Measurements from ENCODE around the gene RAB40B. TPM values are rescaled to one million over a fixed set of nuclear protein-coding genes. Genes with fewer than 3 reads are reported as not detected.

RAB40B gene
- total RNA-seq, 2 experiments from 2014 or later, result 1.6 to 2.0 TPM

- intact Hi-C loops (cut with DNase I, micrococcal nuclease), result no loop called here
- peaks cover 33% of the 10 kb centered on the region for H3K36me3 Mint-ChIP-seq (ENCODE audit: low read depth)
- ATAC-seq (ENCODE audit: poor library complexity) (no peak), DNase-seq (no peak)
- H3K27me3 ChIP-seq (ENCODE audit: control insufficient read depth in 1 of 2, insufficient read depth in 2 of 2, low read length in 2 of 2), result no peaks in the 10 kb centered on the region
- no peak overlapping the region for H3K4me3 Mint-ChIP-seq
- H3K9me3 ChIP-seq (ENCODE audit: control insufficient read depth in 1 of 2, insufficient read depth in 1 of 2, low read length in 2 of 2), result peaks cover 0 to 24% of the 10 kb centered on the region in 2 experiments
- ChIA-PET POLR2A (no interaction called here), CTCF (no interaction called here)
- peaks cover 2% of the 10 kb centered on the region for H3K36me3 ChIP-seq (ENCODE audit: insufficient read depth, low read length)
- no peak overlapping the region for H3K27ac ChIP-seq (ENCODE audit: low read depth in 1 of 2, low read length in 2 of 2)
- no peaks in the 10 kb centered on the region for H3K4me1 Mint-ChIP-seq (ENCODE audit: low read depth)
- H3K9me3 Mint-ChIP-seq, result peaks cover 2% of the 10 kb centered on the region
- no peak for TF ChIP-seq CTCF (IDR thresholded peaks at IDR 0.05)
- no peak overlapping the region for H3K27ac Mint-ChIP-seq
- no peaks in the 10 kb centered on the region for H3K4me1 ChIP-seq (ENCODE audit: insufficient read depth, low read length)
- H3K4me3 ChIP-seq (ENCODE audit: low read length), result no peak overlapping the region
- no peaks in the 10 kb centered on the region for H3K27me3 Mint-ChIP-seq
These were observed 45.1 kb upstream of the RAB40B start for GRCh38 chr17:82743344-82744219.

- DNase-seq (no peak), ATAC-seq (ENCODE audit: poor library complexity) (no peak)
- H3K27ac Mint-ChIP-seq, result no peak overlapping the region
- H3K27me3 ChIP-seq (ENCODE audit: control insufficient read depth in 1 of 2, insufficient read depth in 2 of 2, low read length in 2 of 2), result no peaks in the 10 kb centered on the region
- peaks cover 33% of the 10 kb centered on the region for H3K36me3 Mint-ChIP-seq (ENCODE audit: low read depth)
- ChIA-PET CTCF (no interaction called here), POLR2A (no interaction called here)
- no peak for TF ChIP-seq CTCF (IDR thresholded peaks at IDR 0.05)
- no peak overlapping the region for H3K27ac ChIP-seq (ENCODE audit: low read depth in 1 of 2, low read length in 2 of 2)
- H3K4me3 ChIP-seq (ENCODE audit: low read length), result no peak overlapping the region
- H3K36me3 ChIP-seq (ENCODE audit: insufficient read depth, low read length), result peaks cover 2% of the 10 kb centered on the region
- H3K4me1 Mint-ChIP-seq (ENCODE audit: low read depth), result no peaks in the 10 kb centered on the region
- peaks cover 0 to 17% of the 10 kb centered on the region in 2 experiments for H3K9me3 ChIP-seq (ENCODE audit: control insufficient read depth in 1 of 2, insufficient read depth in 1 of 2, low read length in 2 of 2)
- no peaks in the 10 kb centered on the region for H3K4me1 ChIP-seq (ENCODE audit: insufficient read depth, low read length)
- H3K4me3 Mint-ChIP-seq, result no peak overlapping the region
- intact Hi-C loops (cut with DNase I, micrococcal nuclease), result no loop called here
- no peaks in the 10 kb centered on the region for H3K27me3 Mint-ChIP-seq
- H3K9me3 Mint-ChIP-seq, result no peaks in the 10 kb centered on the region
These were observed 42.6 kb upstream of the RAB40B start for GRCh38 chr17:82740906-82741759.

DNA sequence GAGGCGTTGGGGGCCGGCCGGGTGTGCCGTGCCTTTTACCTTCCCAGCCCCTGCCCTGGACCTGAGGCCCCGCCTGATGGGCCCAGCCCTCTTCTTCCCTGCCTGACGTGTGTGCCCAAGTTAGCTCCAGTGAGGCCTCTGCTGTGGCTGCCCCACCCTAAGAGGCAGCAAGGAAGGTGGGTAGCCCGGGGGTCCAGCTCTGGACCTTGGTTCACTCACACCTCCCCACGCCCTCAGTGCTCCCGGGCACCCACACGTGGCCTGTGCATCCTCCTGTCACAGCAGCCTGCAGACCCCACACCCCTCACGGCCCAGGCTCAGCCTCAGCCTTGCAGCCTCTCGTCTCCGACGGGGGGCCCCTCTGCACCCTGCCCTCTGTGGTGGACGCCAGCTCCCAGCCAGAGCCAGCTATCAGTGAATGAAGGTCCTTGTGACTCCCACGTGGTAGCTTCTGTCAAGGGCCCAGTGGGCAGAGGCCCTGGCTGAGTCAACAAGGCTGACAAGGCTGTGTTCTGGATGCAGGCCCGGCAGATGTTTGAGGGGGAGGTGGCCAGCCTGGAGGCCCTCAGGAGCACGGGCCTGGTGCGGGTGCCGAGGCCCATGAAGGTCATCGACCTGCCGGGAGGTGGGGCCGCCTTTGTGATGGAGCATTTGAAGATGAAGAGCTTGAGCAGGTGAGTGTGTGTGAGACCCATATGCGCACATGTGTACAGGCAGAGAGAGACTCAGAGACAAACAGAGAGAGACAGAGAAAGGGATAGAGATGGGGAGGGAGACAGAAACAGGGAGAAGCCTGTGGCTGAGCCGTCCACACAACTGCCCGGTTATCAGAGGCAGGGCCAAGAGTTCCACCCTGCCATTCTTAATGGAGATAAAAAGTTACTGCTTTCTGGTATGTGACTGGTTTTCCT, 39.7 kb upstream of the RAB40B start:
- intact Hi-C loops (cut with DNase I, micrococcal nuclease), result no loop called here
- POLR2A ChIA-PET, result no interaction called here
- TF ChIP-seq CTCF (IDR thresholded peaks at IDR 0.05), result no peak

More for the DNA sequence above, 39.7 kb upstream of the RAB40B start:
- no peak for ATAC-seq (ENCODE audit: poor library complexity)
- no peaks in the 10 kb centered on the region for H3K9me3 Mint-ChIP-seq
- Histone ChIP-seq H3K36me3 (ENCODE audit: insufficient read depth, low read length) (peaks cover 6% of the 10 kb centered on the region), H3K4me3 (ENCODE audit: low read length) (no peak overlapping the region), H3K27me3 (ENCODE audit: control insufficient read depth in 1 of 2, insufficient read depth in 2 of 2, low read length in 2 of 2) (peaks cover 0 to 6% of the 10 kb centered on the region in 2 experiments), H3K4me1 (ENCODE audit: insufficient read depth, low read length) (peaks cover 9% of the 10 kb centered on the region), H3K27ac (ENCODE audit: low read depth in 1 of 2, low read length in 2 of 2) (no peak overlapping the region), H3K9me3 (ENCODE audit: control insufficient read depth in 1 of 2, insufficient read depth in 1 of 2, low read length in 2 of 2) (peaks cover 0 to 25% of the 10 kb centered on the region in 2 experiments)
- H3K4me1 Mint-ChIP-seq (ENCODE audit: low read depth), result no peaks in the 10 kb centered on the region
- no peaks in the 10 kb centered on the region for H3K27me3 Mint-ChIP-seq
- CTCF ChIA-PET, result no interaction called here
- H3K27ac Mint-ChIP-seq, result no peak overlapping the region
- peaks cover 36% of the 10 kb centered on the region for H3K36me3 Mint-ChIP-seq (ENCODE audit: low read depth)
- H3K4me3 Mint-ChIP-seq, result no peak overlapping the region
- DNase-seq, result no peak
